ENCODE data around the gene ZBTB2.
"Not testable (repeated sequence)": the region's sequence is repeated elsewhere in the genome, so short reads cannot be mapped to it uniquely, and the experiment has no call there.

ZBTB2 gene

DNA sequence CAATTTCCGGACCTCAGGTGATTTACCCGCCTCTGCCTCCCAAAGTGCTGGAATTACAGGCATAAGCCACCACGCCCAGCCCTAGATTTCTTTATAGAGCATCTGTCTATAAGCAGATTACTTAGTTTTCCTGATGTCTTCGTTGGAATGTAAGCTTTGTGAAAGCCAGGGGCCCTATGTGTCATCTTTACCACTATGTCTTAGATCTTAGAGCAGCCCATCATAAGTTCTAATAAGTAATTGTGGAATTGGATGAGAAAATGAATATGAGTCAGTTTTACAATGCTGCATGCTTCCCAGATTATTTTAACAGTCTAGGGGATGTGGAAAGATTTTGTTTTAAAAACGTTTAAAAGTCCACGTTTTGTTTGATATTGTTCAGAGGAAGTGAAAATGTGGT is 9.1 kb upstream of the ZBTB2 start:
- DNase-seq (ENCODE audit: low spot score), result no peak

DNA sequence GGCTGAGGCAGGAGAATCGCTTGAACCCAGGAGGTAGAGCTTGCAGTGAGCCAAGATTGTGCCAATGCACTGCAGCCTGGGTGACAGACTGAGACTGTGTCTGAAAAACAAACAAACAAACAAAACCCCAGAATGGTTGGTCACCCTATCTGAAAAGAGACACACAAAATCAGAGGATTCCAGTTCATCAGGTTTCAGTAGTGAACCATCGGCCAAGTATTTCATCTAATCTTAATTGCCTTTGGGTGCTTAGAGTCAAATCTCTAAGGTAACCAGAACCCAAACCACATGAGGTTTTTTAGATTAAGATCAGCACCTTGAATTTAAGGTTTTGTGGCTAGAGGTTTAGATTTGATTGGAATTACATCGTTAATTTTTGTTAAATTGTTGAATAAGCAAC is 8.3 kb upstream of the ZBTB2 start:
- DNase-seq (ENCODE audit: low spot score), result no peak

DNA sequence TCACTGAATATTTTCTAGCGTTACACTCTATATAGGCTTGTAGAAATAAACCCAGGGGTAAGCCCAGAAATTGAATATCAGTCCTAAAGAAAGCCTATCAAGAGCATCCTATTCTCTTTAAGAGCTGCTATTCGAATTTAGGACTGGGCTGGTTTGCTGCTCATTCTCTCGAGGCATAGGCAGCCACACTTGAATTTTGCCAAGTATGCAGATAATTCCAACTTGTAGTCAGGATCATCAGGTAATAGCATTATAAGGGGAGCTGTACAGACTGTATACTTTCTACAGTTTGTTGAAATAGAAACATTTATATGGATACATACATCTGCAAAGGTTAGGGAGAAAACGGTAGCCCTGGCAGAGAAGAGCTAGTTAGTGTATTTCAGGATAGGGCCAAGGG is 2.1 kb upstream of the ZBTB2 start:
- no peak for DNase-seq (ENCODE audit: low spot score)

DNA sequence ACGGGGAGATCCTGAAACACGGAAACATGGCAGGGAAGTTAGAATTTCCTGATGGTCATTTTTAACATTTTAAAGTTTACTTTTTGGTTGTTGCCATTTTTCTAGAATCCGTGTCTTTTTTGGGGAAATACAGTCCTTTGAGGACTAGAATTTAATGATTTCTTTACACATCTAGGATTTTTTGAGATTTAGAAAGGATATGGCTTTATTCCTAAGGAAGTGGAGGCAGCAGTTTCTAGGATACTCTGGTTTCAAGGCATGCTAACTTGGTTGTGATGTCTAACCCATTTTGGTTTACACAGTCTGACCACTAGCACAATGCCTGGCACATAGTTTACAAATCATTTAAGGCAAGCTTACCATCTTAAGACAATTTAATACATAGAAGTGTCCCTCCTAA is 1.1 kb upstream of the ZBTB2 start:
- DNase-seq (ENCODE audit: low spot score), result no peak

DNA sequence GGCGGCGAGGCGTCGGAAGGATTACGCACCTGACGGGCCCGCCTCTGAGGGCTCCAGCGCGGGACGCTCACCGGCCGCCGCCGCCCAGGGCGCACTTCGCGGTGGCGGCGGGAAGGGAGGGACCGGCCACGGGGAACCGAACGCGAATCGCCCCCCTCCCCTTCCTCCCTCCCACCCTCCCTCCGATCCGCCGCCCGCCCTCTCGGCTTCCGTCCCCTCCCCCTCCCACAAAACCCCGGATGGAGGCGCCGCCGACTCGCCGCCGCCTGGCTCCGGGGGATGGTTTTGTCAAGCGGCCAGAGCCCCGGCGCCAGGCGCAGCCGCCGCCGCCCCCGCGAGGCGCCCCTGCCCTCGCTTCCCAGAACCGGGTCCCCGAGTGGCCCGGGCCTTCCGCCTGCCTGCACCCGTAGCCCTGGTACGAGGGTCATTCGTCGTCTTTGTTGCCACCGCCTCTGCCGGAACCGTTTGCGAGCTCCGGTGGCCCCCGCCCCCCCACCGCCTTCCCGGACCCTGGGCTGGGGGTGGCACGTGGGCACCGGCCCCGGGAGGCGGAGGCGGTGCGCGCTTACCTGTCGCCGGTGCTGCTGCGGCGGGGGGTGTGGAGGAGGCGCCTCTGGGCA is 398 bp downstream of the ZBTB2 start:
- DNase-seq (ENCODE audit: low spot score), result peak; percentile 73

DNA sequence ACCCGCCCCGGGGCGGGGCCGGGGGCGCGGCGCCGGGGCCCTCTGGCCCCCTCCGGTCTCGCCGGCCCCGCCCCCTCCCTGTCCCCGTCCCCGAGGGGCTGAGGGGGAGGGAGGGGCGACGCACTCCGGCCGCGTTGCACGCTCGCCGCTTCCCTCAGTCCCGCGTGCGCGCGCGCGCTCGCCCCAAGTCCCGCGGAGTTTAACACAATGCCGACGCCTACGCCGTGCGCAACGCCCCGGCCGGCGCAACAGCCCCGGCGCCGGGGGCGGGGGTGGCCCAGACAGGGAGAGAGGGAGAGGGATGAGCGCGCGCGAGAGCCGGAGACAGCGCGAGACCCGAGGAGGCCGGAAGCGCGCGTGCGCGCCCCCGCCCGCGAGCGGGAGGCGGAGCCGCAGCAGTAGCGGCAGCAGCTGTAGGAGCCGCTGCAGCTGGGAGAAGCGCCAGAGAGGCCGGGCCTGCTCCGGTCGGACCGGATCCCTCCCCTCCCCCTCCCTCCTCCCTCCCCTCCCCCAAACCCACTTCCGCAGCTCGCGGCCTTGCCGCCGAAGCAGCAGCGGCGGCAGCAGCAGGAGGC is 996 bp downstream of the ZBTB2 start:
- DNase-seq (ENCODE audit: low spot score), result peak; percentile 97

DNA sequence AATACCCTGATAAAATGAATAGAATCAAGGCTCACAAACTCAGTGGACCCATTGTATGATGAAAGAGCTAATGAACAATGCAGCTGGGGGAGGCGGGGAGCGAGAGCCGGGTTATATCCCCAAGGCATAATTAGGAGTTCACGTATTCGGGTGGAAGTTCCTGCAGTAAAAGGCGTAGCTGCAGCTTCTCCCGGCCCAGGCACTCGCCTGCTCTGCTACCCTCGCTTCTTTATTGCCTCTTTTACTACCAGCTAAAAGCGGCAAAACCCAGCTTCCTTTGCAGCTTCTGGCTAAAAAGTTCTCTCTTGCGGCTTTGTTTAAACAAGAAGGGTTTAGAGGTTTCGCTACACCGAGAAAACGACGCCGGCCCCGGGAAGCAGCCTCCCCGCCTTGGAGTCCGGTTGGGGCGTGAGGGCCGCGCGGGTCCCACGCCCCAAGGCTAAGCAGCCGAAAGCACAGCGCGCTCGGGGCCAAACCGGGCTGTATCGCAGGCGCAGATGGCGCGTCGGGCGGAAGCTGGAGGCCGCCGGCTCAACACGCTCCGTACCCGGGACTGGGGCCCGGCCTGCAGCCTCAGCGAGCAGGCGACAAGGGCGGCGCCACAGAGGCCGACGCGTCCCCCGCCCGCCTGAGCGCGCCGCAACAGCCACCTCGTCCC is 1.6 kb downstream of the ZBTB2 start:
- DNase-seq (ENCODE audit: low spot score), result no peak

DNA sequence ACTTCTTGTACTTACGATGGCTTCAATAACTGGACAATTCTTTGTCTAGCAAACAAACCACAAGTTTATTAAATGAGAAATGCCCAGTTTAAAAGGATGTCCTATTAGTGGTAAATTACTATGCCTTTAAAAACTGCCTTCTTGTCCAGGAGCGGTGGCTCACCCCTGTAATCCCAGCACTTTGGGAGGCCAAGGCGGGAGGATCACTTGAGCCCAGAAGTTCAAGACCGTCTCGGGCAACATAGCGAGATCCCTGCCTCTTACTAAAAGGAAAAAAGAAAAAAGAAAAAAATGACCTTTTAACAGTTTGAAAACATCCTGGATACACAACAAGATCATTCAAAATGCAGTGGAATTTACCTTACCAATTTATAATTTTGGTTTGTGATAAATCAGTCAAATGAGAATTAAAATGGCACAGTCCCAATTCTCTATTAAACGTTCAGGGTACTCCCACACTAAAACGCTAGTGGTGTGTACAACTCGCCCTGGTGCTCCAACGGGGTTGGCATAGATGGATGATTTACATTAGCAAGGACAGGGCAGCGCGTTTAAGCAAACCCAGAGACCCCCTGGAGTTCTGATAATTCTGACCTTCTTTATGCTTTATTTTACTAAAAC is 2.3 kb downstream of the ZBTB2 start:
- no peak for DNase-seq (ENCODE audit: low spot score)

DNA sequence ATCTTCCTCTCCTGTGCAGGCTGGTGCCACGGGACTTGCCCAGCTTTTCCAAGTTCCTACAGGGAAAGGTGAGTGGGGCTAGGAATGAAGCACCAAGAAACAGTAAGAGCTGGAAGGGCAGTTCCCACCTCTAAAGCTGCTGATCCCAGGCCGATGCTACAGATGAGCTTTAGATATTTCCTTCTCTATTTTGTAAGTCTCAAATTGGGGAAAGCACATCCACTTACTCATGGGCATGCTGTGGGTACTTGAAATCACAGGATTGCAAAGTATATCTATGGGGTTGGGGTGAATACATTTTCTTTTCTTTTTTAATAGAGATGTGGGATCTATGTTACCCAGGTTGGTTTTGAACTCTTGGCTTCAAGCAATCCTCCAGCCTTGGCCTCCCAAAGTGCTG is 3.1 kb downstream of the ZBTB2 start:
- DNase-seq (ENCODE audit: low spot score), result no peak

DNA sequence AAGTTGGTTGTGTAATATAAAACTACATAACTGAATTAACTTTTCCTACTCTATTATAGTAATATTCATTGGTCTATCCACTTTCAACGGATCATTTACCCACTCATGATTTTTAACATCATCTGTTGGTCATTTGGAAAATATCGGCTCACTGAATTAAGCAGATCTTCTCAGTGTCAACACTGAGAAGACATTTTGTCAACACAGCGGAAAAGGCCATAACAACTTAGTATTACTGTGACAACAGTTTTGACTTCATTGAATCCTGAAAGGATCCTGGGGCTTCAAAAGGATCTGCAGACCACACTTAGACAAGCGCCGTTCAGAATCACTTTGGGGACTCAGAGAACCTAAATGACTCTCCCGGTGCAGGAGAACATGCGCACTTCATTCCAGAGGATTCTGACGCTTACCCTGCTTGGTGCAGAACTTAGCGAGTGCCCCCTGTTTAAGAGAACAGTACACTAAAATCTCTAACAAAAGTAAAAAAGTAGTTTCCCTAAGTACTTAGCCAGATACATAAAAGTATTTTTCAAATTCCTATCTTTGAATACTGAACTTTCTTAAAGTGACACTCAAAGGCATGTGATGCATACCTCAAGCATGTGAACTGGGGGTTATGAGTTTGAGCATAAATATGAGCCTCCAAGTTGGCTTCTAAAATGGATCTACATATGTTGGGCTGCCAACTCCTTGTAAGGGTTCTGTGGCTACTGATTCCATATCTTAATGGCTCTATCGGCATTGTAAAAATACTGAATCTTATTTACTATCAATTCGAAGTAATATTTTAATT is 4.0 kb downstream of the ZBTB2 start:
- DNase-seq (ENCODE audit: low spot score), result no peak

DNA sequence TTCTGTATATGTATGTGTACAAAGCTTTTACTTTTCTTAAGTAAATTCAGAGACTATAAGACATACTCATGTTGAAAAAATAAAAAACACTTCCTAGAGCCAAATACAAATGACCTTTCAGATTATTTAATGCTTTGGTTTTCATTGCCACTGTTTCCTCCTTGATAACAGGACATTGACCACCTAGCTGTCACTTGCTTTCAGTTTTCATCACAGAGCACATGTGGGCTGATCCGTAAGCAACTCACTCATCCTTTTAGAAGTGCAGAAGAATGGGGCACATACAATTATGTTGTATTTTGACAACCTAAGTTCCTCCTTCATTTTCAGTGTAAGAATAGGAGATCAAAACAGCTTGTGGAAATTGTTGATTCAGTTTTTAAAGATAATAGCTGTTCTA is 6.2 kb downstream of the ZBTB2 start:
- peak; percentile 50 for DNase-seq (ENCODE audit: low spot score)

DNA sequence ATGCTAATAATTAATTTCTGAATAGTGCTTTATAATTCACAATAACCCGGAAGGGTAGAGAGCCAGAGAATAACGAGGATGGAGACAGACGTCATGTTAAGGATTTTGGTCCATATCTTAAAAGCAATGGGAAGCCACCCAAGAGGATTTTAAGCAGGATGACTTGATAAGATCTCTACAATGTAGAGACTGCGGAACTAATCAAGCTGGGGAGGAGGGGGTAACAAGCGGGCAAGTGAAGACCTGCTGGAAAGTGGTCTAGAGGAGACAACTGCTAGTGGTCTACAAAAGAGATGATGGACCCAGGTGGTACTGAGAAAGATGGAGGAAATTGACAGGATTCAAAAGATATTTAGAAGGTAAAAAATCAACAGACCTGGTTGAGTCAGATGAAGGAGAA is 7.2 kb downstream of the ZBTB2 start:
- DNase-seq (ENCODE audit: low spot score), result no peak

DNA sequence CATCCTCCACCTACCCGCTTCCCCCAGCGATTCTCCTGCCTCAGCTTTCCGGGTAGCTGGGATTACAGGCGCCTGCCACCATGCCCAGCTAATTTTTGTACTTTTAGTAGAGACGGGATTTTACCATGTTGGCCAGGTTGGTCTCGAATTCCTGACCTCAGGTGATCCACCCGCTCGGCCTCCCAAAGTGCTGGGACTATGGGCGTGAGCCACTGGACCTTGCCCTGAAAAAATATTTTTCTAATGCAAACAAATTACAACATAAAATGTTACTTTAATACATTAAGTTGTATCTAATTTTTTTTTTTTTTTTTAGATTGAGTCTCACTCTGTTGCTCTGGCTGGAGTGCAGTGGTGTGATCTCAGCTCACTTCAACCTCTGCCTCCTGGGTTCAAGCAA is 8.7 kb downstream of the ZBTB2 start:
- DNase-seq (ENCODE audit: low spot score), result not testable (repeated sequence)

DNA sequence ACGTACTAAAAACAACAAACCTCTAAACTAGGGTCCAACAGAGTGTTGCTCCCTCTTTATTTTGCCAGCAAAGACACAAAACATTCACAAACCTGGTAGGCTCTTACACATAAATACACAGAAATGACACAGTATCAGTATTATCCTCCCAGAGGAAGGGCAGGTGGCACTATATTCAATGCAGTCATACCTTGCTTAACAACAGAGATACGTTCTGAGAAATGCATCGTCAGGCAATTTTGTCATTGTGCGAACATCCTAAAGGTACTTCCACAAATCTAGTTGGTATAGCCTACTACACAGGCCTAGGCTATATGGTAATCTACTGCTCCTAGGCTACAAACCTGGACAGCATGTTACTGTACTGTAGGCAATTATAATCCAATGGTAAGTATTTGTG is 9.6 kb downstream of the ZBTB2 start:
- DNase-seq (ENCODE audit: low spot score), result peak; percentile 49

DNA sequence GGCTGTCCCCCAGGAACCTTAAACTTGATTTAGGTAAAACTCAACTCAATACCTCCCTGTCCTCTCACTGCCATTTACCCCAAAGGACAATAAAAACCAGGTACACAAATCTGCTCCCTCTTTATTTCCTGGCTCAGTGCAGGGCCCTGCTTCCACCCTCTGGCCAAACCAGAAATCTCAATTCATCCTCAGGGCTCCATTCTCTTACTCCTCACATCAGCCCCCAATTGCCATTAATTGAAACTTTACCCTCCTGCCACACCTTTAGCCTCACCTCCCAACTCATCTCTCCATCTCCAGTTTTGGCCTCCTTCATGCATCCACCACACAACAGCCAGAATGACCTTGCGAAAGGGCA is 10.5 kb downstream of the ZBTB2 start:
- no peak for DNase-seq (ENCODE audit: low spot score)

DNA sequence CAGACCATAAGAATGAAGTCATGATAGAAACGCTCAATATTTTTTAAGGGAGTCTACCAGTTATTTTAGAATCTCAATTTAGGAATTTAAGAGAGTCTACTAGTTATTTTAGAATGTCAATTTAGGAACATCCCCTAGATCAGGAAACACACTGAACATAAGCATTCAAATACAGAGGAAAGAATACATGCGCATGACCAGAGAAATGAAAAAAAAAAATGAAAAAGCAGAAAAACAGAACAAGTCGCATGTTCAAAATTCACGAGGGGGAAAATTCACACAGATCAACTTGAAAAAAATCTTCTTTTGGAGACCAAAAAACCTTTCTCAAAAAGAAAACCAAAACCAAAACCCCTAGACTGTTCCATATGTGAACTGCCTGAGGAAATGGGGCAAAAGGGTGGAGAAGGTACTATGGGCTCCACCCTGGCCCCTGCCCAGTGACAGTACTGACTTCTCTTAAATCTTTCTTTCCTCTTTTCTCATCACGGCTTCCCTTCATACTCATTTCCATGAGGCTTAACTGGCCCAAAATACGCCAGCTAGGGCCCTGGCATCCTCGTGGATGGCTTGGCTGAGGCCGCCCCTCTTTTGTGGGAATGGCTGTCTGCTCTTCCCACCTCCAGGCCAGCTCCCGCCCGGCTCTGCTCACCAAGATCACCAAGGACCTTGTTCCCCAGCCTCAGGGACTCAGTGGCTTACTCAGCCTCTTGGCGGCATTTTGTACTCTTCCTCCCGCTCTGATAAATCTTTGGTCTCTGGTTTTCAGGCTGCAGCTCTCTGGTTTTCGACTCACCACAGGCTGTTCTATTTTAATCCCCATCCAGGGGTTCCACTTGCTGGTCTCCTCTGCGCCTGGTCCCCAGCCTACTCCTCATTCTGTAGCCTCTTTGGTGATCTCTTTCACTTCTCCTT is 11.2 kb downstream of the ZBTB2 start:
- DNase-seq (ENCODE audit: low spot score), result no peak

DNA sequence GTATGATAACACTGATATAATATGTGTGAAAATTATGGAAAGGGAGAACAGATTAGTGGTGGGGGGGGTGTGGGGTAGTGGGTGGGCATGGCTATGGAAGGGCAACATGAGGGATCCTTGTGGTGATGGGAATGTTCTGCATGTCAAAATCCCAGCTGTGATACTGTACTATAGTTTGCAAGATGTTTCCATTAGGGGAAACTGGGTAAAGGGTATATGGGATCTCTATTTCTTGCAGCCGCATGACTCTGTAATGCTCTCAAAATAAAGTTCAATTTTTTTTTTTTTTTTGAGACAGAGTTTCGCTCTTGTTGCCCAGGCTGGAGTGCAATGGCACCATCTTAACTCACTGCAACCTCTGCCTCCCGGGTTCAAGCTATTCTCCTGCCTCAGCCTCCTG is 14.3 kb downstream of the ZBTB2 start:
- no peak for DNase-seq (ENCODE audit: low spot score)

DNA sequence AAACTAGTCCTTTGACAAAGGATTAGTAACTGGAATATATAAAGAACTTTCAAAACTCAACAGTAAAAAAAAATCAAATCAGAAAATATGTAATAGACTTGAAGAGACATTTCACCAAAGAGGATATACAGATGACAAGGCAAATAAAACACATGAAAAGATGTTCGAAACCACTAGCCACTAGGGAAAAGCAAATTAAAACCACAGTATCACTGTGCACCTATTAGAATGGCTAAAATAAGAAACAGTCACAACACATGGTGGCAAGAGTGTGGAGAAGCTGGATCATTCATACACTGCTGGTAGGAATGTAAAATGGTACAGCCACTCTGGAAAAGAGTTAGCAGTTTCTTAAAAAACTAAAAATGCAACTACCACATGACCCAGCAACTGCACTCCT is 14.9 kb downstream of the ZBTB2 start:
- no peak for DNase-seq (ENCODE audit: low spot score)

DNA sequence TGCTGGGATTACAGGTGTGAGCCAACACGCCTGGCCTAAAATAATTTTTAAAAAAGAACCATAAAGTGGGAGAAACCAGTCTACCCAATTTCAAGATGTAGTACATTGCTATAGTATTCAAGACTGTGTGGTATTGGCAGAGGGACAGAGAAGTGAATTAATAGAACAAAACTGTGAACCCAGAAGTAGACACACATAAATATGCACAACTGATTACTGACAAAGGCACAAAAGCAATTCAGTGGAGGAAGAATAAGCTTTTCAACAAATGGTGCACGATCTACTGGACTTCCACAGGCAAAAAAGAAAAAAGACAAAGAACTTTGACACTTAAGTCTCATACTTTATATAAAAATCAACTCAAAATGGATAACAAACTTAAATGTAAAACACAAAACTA is 15.5 kb downstream of the ZBTB2 start:
- no peak for DNase-seq (ENCODE audit: low spot score)

DNA sequence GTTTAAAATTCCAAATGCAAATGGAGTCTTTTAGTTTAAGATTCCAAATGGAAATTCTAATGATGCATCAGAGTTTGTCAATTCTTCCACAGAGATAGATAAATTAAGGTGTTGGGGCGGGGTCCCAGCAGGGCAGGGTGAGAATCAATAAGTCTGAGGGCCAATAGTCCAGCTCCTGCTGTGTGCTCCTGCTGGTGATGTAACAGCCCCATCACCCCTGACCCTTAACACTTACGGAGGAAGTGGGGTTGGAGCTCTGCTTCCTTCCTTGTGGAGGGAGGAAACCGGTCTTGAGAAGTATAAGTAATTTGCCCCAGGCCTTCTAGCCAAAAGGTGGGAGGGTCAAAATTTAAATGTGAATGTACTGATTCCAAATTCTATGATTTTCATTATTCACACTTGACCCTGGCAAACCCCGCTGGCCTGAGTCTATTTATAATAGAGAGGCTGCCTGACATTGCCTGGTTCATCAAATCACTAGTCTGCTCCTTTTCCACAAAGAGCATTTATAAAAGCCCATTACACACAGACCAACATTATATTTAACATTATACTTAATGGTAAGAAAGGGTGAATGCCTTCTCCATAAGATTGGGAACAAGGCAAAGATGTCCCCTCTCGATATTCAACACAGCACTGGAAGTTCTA is 17.2 kb downstream of the ZBTB2 start:
- no peak for DNase-seq (ENCODE audit: low spot score)

DNA sequence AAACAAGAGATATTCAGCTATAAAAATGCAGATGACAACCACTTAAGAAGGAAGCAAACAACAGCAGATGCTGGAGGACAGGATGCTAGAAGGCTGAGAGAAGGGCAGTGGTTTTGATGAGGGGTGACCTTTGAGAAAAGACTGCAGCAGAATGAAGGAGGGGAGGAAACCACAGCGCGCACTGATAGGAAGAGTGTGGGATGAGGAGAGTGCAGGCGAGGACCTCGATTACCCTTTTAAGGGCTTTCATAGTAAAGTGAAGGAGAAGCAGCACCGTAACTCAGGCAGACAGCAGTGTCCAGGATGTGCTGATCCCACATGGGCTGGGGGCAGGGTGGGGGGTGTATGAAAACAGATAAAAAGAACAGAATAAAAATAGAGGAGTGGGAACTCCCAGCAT is 19.2 kb downstream of the ZBTB2 start:
- no peak for DNase-seq (ENCODE audit: low spot score)
